ENCODE measurements around the gene DBNDD2.

Gene DBNDD2

DNA sequence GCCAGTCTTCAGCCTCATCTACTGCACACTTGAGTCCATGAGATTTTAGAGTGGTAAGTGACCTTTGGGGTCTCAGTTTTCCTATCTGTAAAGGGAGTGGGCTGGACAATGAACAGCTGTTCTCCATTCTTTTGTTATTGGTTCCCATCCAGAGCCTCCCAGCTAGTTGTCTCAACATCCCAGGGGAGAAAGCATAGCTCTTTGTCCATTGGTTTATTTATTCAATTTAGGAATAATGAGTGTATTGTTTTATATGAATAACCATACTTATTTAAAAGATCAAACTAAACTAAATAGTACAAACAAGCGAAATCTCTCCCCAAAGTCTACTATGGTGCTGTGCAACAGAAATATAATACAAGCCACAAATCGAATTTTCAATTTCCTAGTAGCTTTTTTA, 21.5 kb downstream of the DBNDD2 start:
- DNase-seq (ENCODE audit: extremely low read depth, low read depth) = no peak
- TF ChIP-seq, protein P1, sequence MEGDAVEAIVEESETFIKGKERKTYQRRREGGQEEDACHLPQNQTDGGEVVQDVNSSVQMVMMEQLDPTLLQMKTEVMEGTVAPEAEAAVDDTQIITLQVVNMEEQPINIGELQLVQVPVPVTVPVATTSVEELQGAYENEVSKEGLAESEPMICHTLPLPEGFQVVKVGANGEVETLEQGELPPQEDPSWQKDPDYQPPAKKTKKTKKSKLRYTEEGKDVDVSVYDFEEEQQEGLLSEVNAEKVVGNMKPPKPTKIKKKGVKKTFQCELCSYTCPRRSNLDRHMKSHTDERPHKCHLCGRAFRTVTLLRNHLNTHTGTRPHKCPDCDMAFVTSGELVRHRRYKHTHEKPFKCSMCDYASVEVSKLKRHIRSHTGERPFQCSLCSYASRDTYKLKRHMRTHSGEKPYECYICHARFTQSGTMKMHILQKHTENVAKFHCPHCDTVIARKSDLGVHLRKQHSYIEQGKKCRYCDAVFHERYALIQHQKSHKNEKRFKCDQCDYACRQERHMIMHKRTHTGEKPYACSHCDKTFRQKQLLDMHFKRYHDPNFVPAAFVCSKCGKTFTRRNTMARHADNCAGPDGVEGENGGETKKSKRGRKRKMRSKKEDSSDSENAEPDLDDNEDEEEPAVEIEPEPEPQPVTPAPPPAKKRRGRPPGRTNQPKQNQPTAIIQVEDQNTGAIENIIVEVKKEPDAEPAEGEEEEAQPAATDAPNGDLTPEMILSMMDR (IDR thresholded peaks at IDR 0.05; ENCODE audit: low read depth, low read length) = no peak

DNA sequence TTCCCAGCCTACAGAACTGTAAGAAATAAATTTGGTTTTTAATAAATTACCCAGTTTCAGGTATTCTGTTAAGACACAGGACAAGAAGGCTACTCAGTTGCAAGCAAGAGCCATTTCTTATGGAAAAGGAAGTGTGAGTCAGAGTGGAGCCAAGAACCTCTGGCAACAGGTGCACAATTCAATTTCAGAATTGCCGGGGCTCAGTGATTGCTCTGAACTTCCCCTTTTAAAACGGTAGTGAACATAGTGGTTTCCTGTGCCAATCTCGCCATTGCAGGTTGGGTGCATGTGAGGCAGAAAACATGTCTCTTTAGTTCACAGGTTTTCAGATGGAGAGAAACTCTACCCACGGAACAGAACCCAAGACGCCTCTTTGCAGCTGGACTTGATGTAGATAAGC, 24.2 kb downstream of the DBNDD2 start:
- DNase-seq (ENCODE audit: extremely low read depth, low read depth) = no peak
- TF ChIP-seq, protein P1 (IDR thresholded peaks at IDR 0.05; ENCODE audit: low read depth, low read length) = no peak

DNA sequence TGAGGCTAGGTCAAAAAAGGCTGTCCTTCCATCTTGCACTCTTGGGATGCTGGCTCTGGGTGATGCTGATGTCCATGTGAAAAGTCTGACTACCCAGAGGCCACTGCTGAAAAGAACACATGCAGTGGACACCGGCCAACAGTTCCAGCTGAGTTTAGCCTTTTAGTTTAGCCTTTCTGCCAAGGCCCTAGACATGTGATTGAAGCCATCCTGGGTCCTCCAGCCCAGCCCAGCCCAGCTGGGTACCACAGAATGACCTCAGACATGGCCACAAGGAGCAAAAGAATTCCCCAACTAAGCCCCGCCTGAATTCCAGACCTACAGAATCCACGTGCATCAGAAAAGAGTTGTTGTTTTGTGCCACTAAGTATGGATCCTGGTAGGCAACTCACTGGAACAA, 25.2 kb downstream of the DBNDD2 start:
- peak; percentile 31 for DNase-seq (ENCODE audit: extremely low read depth, low read depth)

DNA sequence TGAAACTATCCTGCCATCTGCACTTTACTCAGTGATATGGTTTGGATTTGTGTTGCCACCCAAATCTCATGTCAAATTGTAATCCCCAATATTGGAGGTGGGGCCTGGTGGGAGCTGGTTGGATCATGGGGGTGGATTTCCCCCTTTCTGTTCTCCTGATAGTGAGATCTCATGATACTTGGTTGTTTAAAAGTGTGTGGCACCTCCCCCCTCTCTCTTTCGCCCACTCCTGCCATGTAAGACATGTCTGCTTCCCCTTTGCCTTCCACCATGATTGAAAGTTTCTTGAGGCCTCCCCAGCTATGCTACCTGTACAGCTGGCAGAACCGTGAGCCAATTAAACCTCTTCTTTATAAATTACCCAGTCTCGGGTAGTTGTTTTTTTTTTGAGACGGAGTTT, 25.9 kb downstream of the DBNDD2 start:
- TF ChIP-seq, protein P1 (IDR thresholded peaks at IDR 0.05; ENCODE audit: low read depth, low read length) = no peak

More for the DNA sequence above, 25.2 kb downstream of the DBNDD2 start:
- TF ChIP-seq, protein P1 (IDR thresholded peaks at IDR 0.05; ENCODE audit: low read depth, low read length) = no peak

DNA sequence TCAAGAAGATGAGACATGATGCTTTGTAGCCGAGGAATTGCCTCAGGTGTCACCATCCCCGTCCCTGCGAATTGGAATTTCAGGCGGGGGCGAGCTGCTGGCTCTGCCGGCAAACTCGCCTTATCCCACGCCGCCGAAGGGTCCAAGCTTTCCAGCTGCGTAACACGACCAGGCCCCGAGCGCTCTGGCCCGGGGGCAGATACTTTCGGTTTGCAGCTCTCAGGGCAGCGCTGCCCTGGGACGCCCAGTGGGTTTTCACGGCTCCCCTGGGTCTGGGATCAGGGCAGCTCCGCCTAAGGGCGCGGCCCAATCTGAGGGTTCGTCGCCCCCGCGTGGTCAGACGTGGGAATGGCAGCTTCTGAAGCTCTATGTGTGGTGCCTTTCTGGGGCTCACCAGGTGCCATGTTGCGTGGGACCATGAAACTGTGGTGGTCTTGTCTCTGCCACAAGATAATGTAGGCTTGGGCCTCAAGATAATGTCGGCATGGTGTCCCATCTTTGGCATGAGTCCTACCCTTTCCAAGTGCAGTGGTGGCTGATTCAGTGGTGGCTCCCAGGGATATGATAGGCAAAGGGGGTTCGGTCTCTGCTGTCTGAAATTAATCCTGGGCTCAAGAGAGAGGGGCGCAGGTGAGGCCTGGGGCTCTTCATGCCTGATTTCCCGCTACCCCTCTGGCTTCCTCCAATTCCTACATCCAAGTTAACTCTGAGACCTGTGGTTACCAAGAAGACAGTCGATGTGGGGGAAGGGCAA, 28.8 kb downstream of the DBNDD2 start:
- TF ChIP-seq, protein P1 (IDR thresholded peaks at IDR 0.05; ENCODE audit: low read depth, low read length) = peak; percentile 95
- DNase-seq (ENCODE audit: extremely low read depth, low read depth) = peak; percentile 74

More for the DNA sequence above, 25.9 kb downstream of the DBNDD2 start:
- no peak for DNase-seq (ENCODE audit: extremely low read depth, low read depth)

DNA sequence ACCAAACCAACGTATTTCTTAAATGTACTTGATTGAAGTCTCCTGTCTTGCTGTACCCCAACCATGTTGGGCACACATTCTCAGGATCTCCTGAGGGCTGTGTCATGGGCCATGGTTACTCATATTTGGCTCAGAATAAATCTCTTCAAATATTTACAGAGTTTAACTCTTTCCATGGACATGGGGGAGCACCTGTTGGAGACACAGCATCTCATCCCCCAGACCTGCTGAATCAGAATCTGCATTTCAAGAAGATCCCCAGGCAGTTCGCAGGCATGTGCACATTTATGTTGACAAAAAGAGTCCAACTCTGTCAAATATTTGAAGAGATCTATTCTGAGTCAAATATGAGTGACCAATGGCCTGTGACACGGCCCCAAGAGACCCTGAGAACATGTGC, 32.3 kb downstream of the DBNDD2 start:
- DNase-seq (ENCODE audit: extremely low read depth, low read depth) = no peak
- TF ChIP-seq, protein P1 (IDR thresholded peaks at IDR 0.05; ENCODE audit: low read depth, low read length) = no peak

DNA sequence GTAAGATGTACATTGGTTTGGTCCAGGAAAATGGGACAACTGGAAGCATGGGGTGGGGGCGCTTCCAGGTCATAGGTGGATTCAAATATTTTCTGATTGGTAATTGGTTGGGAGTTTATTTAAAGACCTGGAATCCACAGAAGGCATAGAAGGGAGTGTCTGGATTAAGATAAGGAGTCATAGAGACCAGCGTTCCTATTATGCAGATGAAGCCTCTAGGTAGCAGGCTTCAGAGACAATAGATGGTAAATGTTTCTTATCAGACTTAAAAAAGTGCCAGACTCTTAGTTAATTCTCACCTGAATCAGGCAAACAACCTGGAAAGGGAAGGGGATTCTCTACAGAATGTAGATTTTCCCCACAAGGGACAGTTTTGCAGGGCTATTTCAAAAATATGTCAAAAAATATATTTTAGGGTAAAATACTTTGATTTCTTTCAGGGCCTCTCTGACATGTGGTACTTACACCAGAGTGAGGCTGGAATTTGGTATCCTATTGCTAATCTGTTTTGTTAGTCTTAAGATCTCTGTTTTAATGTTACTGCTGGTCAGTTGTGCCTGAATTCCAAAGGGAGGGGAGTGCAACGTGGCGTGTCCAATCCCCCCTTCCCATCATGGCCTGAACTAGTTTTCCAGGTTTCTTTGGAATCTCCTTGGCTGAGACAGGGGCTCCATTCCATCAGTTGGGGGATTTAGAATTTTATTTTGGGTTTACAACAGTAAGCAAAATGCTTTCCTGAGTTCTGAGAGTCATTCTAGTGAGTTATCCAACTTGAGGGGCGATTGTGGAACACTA, 33.0 kb downstream of the DBNDD2 start:
- TF ChIP-seq, protein P1 (IDR thresholded peaks at IDR 0.05; ENCODE audit: low read depth, low read length) = no peak
- DNase-seq (ENCODE audit: extremely low read depth, low read depth) = no peak
